Measurements from ENCODE around the gene SERINC5. TPM values are rescaled to one million over a fixed set of nuclear protein-coding genes. Genes with fewer than 3 reads are reported as not detected.

Gene SERINC5
- total RNA-seq, 6 experiments from 2014 or later = 16.4 to 28.1 (median 19.9) TPM

DNA sequence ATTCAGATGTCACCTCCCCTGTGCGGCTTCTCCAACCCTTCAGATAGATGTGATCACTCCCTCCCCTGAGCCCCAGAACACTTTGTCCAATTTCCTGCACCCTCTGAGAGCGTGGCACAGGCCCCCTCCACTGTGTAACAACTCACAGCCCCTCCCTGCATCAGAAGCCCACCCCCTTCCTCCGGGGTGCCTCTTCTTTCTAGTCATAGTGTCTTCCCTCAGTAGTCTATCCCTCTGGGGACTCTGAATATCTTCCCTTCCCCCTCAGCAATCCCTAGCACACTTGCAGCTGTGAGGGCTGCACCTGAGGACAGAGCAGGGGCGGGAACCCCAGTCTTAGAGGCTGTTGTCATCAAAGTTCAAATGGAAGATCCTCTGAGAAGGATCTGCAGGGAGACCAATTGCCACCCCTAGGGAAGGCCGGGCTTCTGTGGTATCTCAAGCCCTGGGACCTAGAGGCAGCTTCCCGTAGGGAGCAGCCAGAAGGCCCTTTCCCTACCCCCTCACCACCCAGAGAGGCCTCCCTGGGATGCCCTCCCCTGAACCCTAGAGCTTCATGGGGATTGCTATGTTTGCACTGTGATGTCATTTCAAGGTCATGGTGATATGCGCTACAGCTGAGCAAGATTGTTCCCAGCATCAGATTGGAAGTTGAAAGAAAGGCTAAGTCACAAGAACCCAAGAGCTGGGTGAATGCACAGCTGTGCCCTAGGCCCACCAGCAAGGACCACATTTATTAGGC is 150.0 kb downstream of the SERINC5 start:
- Mint-ChIP-seq H3K27ac (no peak overlapping the region), H3K9me3 (no peaks in the 10 kb centered on the region), H3K36me3 (ENCODE audit: low read depth) (no peaks in the 10 kb centered on the region), H3K4me3 (no peak overlapping the region), H3K4me1 (ENCODE audit: low read depth) (no peaks in the 10 kb centered on the region), H3K27me3 (ENCODE audit: insufficient read depth) (peaks cover 16% of the 10 kb centered on the region)
- TF ChIP-seq, protein P1, sequence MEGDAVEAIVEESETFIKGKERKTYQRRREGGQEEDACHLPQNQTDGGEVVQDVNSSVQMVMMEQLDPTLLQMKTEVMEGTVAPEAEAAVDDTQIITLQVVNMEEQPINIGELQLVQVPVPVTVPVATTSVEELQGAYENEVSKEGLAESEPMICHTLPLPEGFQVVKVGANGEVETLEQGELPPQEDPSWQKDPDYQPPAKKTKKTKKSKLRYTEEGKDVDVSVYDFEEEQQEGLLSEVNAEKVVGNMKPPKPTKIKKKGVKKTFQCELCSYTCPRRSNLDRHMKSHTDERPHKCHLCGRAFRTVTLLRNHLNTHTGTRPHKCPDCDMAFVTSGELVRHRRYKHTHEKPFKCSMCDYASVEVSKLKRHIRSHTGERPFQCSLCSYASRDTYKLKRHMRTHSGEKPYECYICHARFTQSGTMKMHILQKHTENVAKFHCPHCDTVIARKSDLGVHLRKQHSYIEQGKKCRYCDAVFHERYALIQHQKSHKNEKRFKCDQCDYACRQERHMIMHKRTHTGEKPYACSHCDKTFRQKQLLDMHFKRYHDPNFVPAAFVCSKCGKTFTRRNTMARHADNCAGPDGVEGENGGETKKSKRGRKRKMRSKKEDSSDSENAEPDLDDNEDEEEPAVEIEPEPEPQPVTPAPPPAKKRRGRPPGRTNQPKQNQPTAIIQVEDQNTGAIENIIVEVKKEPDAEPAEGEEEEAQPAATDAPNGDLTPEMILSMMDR (IDR thresholded peaks at IDR 0.05) = no peak
- DNase-seq = no peak

DNA sequence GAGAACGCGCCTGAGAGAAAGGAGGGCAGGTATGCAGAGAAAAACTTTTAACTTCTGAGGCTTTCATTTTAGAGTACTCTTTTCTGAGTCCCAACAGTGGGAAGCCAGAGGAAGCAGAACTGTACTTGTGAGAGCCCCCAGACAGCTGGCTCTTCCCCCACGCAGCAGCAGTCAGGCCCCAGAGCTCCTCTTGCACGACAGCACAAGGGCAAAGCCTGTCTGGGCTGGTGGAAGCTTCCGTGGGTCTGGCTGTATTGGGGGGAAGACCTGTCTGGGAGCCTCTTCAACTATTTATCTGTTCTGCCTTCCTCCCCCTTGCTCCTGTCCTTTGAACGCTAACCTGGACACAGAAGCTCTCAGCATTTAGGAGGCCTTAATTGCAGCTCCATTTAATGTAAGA is 152.5 kb downstream of the SERINC5 start:
- Mint-ChIP-seq H3K27ac (no peak overlapping the region), H3K9me3 (no peaks in the 10 kb centered on the region), H3K4me1 (ENCODE audit: low read depth) (no peaks in the 10 kb centered on the region), H3K27me3 (ENCODE audit: insufficient read depth) (peaks cover 13% of the 10 kb centered on the region), H3K4me3 (no peak overlapping the region), H3K36me3 (ENCODE audit: low read depth) (no peaks in the 10 kb centered on the region)
- TF ChIP-seq, protein P1 (IDR thresholded peaks at IDR 0.05) = no peak
- DNase-seq = no peak

GRCh38 chr5:80101993-80102392 is 153.9 kb downstream of the SERINC5 start:
- Mint-ChIP-seq H3K4me1 (ENCODE audit: low read depth) (no peaks in the 10 kb centered on the region), H3K4me3 (no peak overlapping the region), H3K36me3 (ENCODE audit: low read depth) (no peaks in the 10 kb centered on the region), H3K9me3 (no peaks in the 10 kb centered on the region), H3K27me3 (ENCODE audit: insufficient read depth) (peaks cover 13% of the 10 kb centered on the region), H3K27ac (no peak overlapping the region)
- TF ChIP-seq, protein P1 (IDR thresholded peaks at IDR 0.05) = no peak
- no peak for DNase-seq

- Mint-ChIP-seq H3K27ac (no peak overlapping the region), H3K9me3 (no peaks in the 10 kb centered on the region), H3K36me3 (ENCODE audit: low read depth) (no peaks in the 10 kb centered on the region), H3K4me1 (ENCODE audit: low read depth) (no peaks in the 10 kb centered on the region), H3K4me3 (no peak overlapping the region), H3K27me3 (ENCODE audit: insufficient read depth) (no peaks in the 10 kb centered on the region; the same call in 1 of the 2 replicates)
- TF ChIP-seq, protein P1 (IDR thresholded peaks at IDR 0.05) = no peak
- no peak for DNase-seq
Measured at GRCh38 chr5:80097451-80097850, 158.4 kb downstream of the SERINC5 start.

- Mint-ChIP-seq H3K4me3 (no peak overlapping the region), H3K36me3 (ENCODE audit: low read depth) (no peaks in the 10 kb centered on the region)
- no peak for DNase-seq
Measured at GRCh38 chr5:80094236-80094738, 161.6 kb downstream of the SERINC5 start.

More at GRCh38 chr5:80094236-80094738, 161.6 kb downstream of the SERINC5 start:
- TF ChIP-seq, protein P1 (IDR thresholded peaks at IDR 0.05) = no peak
- Mint-ChIP-seq H3K4me1 (ENCODE audit: low read depth) (peaks cover 5% of the 10 kb centered on the region), H3K27ac (no peak overlapping the region), H3K9me3 (no peaks in the 10 kb centered on the region), H3K27me3 (ENCODE audit: insufficient read depth) (peaks cover under 1% of the 10 kb centered on the region)
